SK-N-SH treated with all-trans-retinoic acid at 6 μM for 48 hours (cell line): ENCODE results near the gene ENTPD7.

Experiments used
- ATAC-seq: fragments of 200-7000 bp; cut with Tn5 transposase; 3 replicates; pipeline ENCODE4 v1.9.1; 2020; ENCODE audit warnings: mild to moderate bottlenecking, moderate library complexity
- ARNTL ChIP-seq: fragments of 450-650 bp; formaldehyde crosslinking; IDR thresholded peaks from 2 replicates; pipeline ENCODE4 v1.5.0; 2020; ENCODE audit warnings: low read depth, mild to moderate bottlenecking, moderate library complexity, borderline replicate concordance
- BACH2 ChIP-seq: fragments of 250-450 bp; sonication (Bioruptor Pico); IDR thresholded peaks from 2 replicates; pipeline ENCODE4 v1.9.0; 2021; ENCODE audit warnings: mild to moderate bottlenecking, borderline replicate concordance
- CREB5 ChIP-seq: fragments of 250-450 bp; sonication (Bioruptor Pico); IDR thresholded peaks from 2 replicates; pipeline ENCODE4 v1.5.1; 2020; ENCODE audit warnings: low read depth, mild to moderate bottlenecking, moderate library complexity
- CSDC2 ChIP-seq: fragments of 250-450 bp; sonication (Bioruptor Pico); IDR thresholded peaks from 2 replicates; pipeline ENCODE4 v1.5.0; 2020; ENCODE audit warnings: mild to moderate bottlenecking, moderate library complexity
- CSRNP3 ChIP-seq: fragments of 250-450 bp; sonication (Bioruptor Pico); IDR thresholded peaks from 2 replicates; pipeline ENCODE4 v1.5.1; 2021; ENCODE audit warnings: mild to moderate bottlenecking, moderate library complexity
- ESRRG ChIP-seq: fragments of 250-450 bp; sonication (Bioruptor Pico); IDR thresholded peaks from 2 replicates; pipeline ENCODE4 v1.6.1; 2021; ENCODE audit warnings: mild to moderate bottlenecking
- GLIS3 ChIP-seq: fragments of 250-450 bp; sonication (Bioruptor Pico); IDR thresholded peaks from 2 replicates; pipeline ENCODE4 v1.5.0; 2020; ENCODE audit warnings: mild to moderate bottlenecking, moderate library complexity
- ISL1 ChIP-seq: fragments of 250-450 bp; sonication (Bioruptor Pico); IDR thresholded peaks from 2 replicates; pipeline ENCODE4 v2.1.2; 2022; ENCODE audit warnings: mild to moderate bottlenecking, moderate library complexity
- OSR1 ChIP-seq: fragments of 250-450 bp; sonication (Bioruptor Pico); IDR thresholded peaks from 2 replicates; pipeline ENCODE4 v1.8.0; 2022; ENCODE audit warnings: moderate library complexity, mild to moderate bottlenecking, inconsistent platforms
- POU6F1 ChIP-seq: fragments of 250-450 bp; sonication (Bioruptor Pico); IDR thresholded peaks from 2 replicates; pipeline ENCODE4 v1.8.0; 2021; ENCODE audit warnings: low read depth, mild to moderate bottlenecking, moderate library complexity, borderline replicate concordance
- PPARA ChIP-seq: fragments of 250-450 bp; sonication (Bioruptor Pico); IDR thresholded peaks from 2 replicates; pipeline ENCODE4 v1.5.0; 2020; ENCODE audit warnings: mild to moderate bottlenecking, borderline replicate concordance
- RARB ChIP-seq: fragments of 250-450 bp; sonication (Bioruptor Pico); IDR thresholded peaks from 2 replicates; pipeline ENCODE4 v1.8.0; 2021; ENCODE audit warnings: mild to moderate bottlenecking, moderate library complexity
- SNAI2 ChIP-seq: fragments of 250-450 bp; sonication (Bioruptor Pico); IDR thresholded peaks from 2 replicates; pipeline ENCODE4 v1.5.0; 2020; ENCODE audit warnings: mild to moderate bottlenecking, moderate library complexity
- TCF4 ChIP-seq: fragments of 250-450 bp; sonication (Bioruptor Pico); IDR thresholded peaks from 2 replicates; pipeline ENCODE4 v1.8.0; 2021; ENCODE audit warnings: mild to moderate bottlenecking, moderate library complexity, borderline replicate concordance
- TOX ChIP-seq: fragments of 250-450 bp; sonication (Bioruptor Pico); IDR thresholded peaks from 2 replicates; pipeline ENCODE4 v1.8.0; 2021; ENCODE audit warnings: mild to moderate bottlenecking, moderate library complexity, borderline replicate concordance
- TSHZ2 ChIP-seq: fragments of 250-450 bp; sonication (Bioruptor Pico); IDR thresholded peaks from 2 replicates; pipeline ENCODE4 v1.5.0; 2020; ENCODE audit warnings: mild to moderate bottlenecking, moderate library complexity
- ZC3H10 ChIP-seq: fragments of 250-450 bp; sonication (Bioruptor Pico); IDR thresholded peaks from 2 replicates; pipeline ENCODE4 v1.5.1; 2021; ENCODE audit warnings: mild to moderate bottlenecking, moderate library complexity
- ZFP3 ChIP-seq: fragments of 250-450 bp; sonication (Bioruptor Pico); IDR thresholded peaks from 2 replicates; pipeline ENCODE4 v1.5.0; 2020; ENCODE audit warnings: mild to moderate bottlenecking, moderate library complexity
- ZFP30 ChIP-seq: fragments of 450-650 bp; formaldehyde crosslinking; IDR thresholded peaks from 2 replicates; pipeline ENCODE4 v1.5.0; 2022; ENCODE audit warnings: mild to moderate bottlenecking, moderate library complexity
- ZNF565 ChIP-seq: fragments of 450-650 bp; formaldehyde crosslinking; conservative IDR thresholded peaks from 2 replicates; pipeline ENCODE4 v1.5.0; 2020; ENCODE audit warnings: low read depth, mild to moderate bottlenecking, moderate library complexity
- ZNF70 ChIP-seq: fragments of 450-650 bp; formaldehyde crosslinking; IDR thresholded peaks from 2 replicates; pipeline ENCODE4 v1.5.0; 2020; ENCODE audit warnings: mild to moderate bottlenecking, moderate library complexity
- ZNF8 ChIP-seq: fragments of 450-650 bp; formaldehyde crosslinking; IDR thresholded peaks from 2 replicates; pipeline ENCODE4 v1.5.0; 2020; ENCODE audit warnings: mild to moderate bottlenecking, moderate library complexity

Gene ENTPD7

GRCh38 chr10:99698504-99699080, 39.3 kb downstream of the ENTPD7 start:
- TF ChIP-seq SNAI2 (CRISPR knock-in tag) (no peak), ARNTL (CRISPR knock-in tag) (no peak), PPARA (no peak), ZNF565 (CRISPR knock-in tag) (no peak), BACH2 (CRISPR knock-in tag) (no peak), CREB5 (CRISPR knock-in tag) (no peak), ZNF70 (CRISPR knock-in tag) (no peak), OSR1 (CRISPR knock-in tag) (no peak), ISL1 (no peak), ZNF8 (CRISPR knock-in tag) (no peak), RARB (CRISPR knock-in tag) (no peak), ZFP30 (CRISPR knock-in tag) (no peak), GLIS3 (no peak), ZFP3 (CRISPR knock-in tag) (no peak)
- no peak for ATAC-seq

- ATAC-seq: no peak
- TF ChIP-seq TCF4: no peak
These were observed 41.3 kb downstream of the ENTPD7 start for GRCh38 chr10:99700649-99701048.

- no peak for ATAC-seq
- TF ChIP-seq ZNF565 (CRISPR knock-in tag) (no peak), ZNF70 (CRISPR knock-in tag) (no peak), RARB (CRISPR knock-in tag) (no peak), CSRNP3 (no peak), ESRRG (CRISPR knock-in tag) (no peak), ZC3H10 (CRISPR knock-in tag) (no peak), ZFP30 (CRISPR knock-in tag) (no peak), CSDC2 (CRISPR knock-in tag) (no peak), ARNTL (CRISPR knock-in tag) (no peak), TSHZ2 (CRISPR knock-in tag) (no peak), GLIS3 (no peak), TCF4 (no peak)
These were observed 49.2 kb downstream of the ENTPD7 start for GRCh38 chr10:99708428-99709012.

GRCh38 chr10:99709480-99710229, 50.3 kb downstream of the ENTPD7 start:
- peak; percentile 71 for ATAC-seq
- no peak for TF ChIP-seq TOX (CRISPR knock-in tag)
- no peak for TF ChIP-seq PPARA
- TF ChIP-seq ARNTL (CRISPR knock-in tag): no peak
- TF ChIP-seq CSRNP3: no peak
- no peak for TF ChIP-seq CSDC2 (CRISPR knock-in tag)
- TF ChIP-seq ZFP3 (CRISPR knock-in tag): no peak
- no peak for TF ChIP-seq ESRRG (CRISPR knock-in tag)
- no peak for TF ChIP-seq BACH2 (CRISPR knock-in tag)
- TF ChIP-seq GLIS3: no peak
- TF ChIP-seq POU6F1 (CRISPR knock-in tag): no peak
- no peak for TF ChIP-seq TSHZ2 (CRISPR knock-in tag)
- TF ChIP-seq ZNF565 (CRISPR knock-in tag): no peak
- no peak for TF ChIP-seq ZC3H10 (CRISPR knock-in tag)
- TF ChIP-seq ISL1: no peak
